IPS-15b (cell line): Measurements from ENCODE around the gene LMTK2.

Experiments used
- H3K27me3 ChIP-seq: one replicate; pipeline ENCODE4 v1.6.1; 2013; ENCODE audit warnings: low read length; ENCODE audit not compliant: control insufficient read depth, insufficient read depth
- H3K36me3 ChIP-seq: one replicate; pipeline ENCODE4 v1.6.1; 2013; ENCODE audit warnings: low read length; ENCODE audit not compliant: control insufficient read depth, insufficient read depth
- H3K4me1 ChIP-seq: one replicate; pipeline ENCODE4 v1.6.1; 2013; ENCODE audit warnings: mild to moderate bottlenecking, low read length; ENCODE audit not compliant: control insufficient read depth, insufficient read depth
- H3K4me3 ChIP-seq: one replicate; pipeline ENCODE4 v1.5.1; 2013; ENCODE audit warnings: low read depth, low read length
- H3K9ac ChIP-seq: one replicate; pipeline ENCODE4 v1.6.1; 2013; ENCODE audit warnings: low read depth, mild to moderate bottlenecking, low read length
- H3K9me3 ChIP-seq: one replicate; pipeline ENCODE4 v1.6.1; 2013; ENCODE audit warnings: mild to moderate bottlenecking, low read length; ENCODE audit not compliant: control insufficient read depth, insufficient read depth

LMTK2 gene

GRCh38 chr7:98186452-98187137 lies 79.9 kb downstream of the LMTK2 start:
- Histone ChIP-seq H3K27me3 (no peaks in the 10 kb centered on the region), H3K4me3 (no peak overlapping the region), H3K9me3 (no peaks in the 10 kb centered on the region), H3K9ac (no peak overlapping the region), H3K36me3 (peaks cover 3% of the 10 kb centered on the region), H3K4me1 (peaks cover 8% of the 10 kb centered on the region)

GRCh38 chr7:98187138-98187502 lies 80.5 kb downstream of the LMTK2 start:
- Histone ChIP-seq H3K27me3 (no peaks in the 10 kb centered on the region), H3K4me1 (peaks cover 8% of the 10 kb centered on the region), H3K36me3 (peaks cover 3% of the 10 kb centered on the region), H3K9ac (no peak overlapping the region), H3K4me3 (no peak overlapping the region), H3K9me3 (no peaks in the 10 kb centered on the region)

DNA sequence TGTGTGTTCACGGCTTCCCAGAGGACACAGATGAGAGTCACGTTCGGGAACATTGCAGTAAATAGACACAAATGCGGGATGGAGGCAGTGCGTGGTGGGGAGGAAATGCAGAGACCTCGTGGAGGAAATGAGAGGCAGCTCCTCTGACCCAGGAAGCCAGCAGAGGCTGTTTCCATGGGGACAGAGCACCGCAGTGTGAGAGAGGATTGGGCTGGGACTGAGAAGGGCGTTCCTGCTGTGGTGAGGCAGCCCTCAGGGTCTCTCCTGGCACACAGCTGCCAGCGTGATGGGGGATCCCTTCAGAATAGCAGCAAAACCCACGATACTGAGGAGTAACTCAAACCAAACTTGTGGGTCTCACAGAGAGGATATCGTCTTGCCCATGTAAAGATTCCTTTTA lies 82.9 kb downstream of the LMTK2 start:
- Histone ChIP-seq H3K4me3 (no peak overlapping the region), H3K36me3 (peaks cover 20% of the 10 kb centered on the region)

GRCh38 chr7:98191668-98192431 lies 85.2 kb downstream of the LMTK2 start:
- no peaks in the 10 kb centered on the region for H3K4me1 ChIP-seq
- no peaks in the 10 kb centered on the region for H3K9me3 ChIP-seq
- H3K36me3 ChIP-seq, result peaks cover 24% of the 10 kb centered on the region
- no peaks in the 10 kb centered on the region for H3K27me3 ChIP-seq
- no peak overlapping the region for H3K4me3 ChIP-seq
- no peak overlapping the region for H3K9ac ChIP-seq

More for the DNA sequence above, 82.9 kb downstream of the LMTK2 start:
- Histone ChIP-seq H3K9me3 (no peaks in the 10 kb centered on the region), H3K27me3 (no peaks in the 10 kb centered on the region), H3K9ac (no peak overlapping the region), H3K4me1 (no peaks in the 10 kb centered on the region)

GRCh38 chr7:98192781-98193457 lies 86.3 kb downstream of the LMTK2 start:
- H3K27me3 ChIP-seq, result no peaks in the 10 kb centered on the region
- H3K4me1 ChIP-seq, result no peaks in the 10 kb centered on the region
- H3K9me3 ChIP-seq, result no peaks in the 10 kb centered on the region
- H3K36me3 ChIP-seq, result peaks cover 24% of the 10 kb centered on the region
- no peak overlapping the region for H3K4me3 ChIP-seq
- H3K9ac ChIP-seq, result no peak overlapping the region

- Histone ChIP-seq H3K4me3 (no peak overlapping the region), H3K9ac (no peak overlapping the region), H3K4me1 (no peaks in the 10 kb centered on the region), H3K36me3 (peaks cover 24% of the 10 kb centered on the region), H3K27me3 (no peaks in the 10 kb centered on the region), H3K9me3 (no peaks in the 10 kb centered on the region)
These were observed 87.0 kb downstream of the LMTK2 start for GRCh38 chr7:98193474-98194180.

DNA sequence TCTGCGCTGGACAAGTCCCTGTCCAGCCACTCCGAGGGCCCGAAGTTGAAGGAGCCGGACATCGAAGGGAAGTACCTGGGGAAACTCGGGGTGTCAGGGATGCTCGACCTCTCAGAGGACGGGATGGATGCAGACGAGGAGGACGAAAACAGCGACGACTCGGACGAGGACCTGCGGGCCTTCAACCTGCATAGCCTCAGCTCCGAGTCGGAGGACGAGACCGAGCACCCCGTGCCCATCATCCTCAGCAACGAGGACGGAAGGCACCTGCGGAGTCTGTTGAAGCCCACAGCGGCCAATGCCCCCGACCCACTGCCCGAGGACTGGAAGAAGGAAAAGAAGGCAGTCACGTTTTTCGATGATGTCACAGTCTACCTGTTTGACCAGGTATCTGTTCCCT lies 87.5 kb downstream of the LMTK2 start:
- H3K9me3 ChIP-seq, result no peaks in the 10 kb centered on the region
- no peak overlapping the region for H3K9ac ChIP-seq
- no peaks in the 10 kb centered on the region for H3K4me1 ChIP-seq
- H3K4me3 ChIP-seq, result no peak overlapping the region
- peaks cover 24% of the 10 kb centered on the region for H3K36me3 ChIP-seq
- no peaks in the 10 kb centered on the region for H3K27me3 ChIP-seq

GRCh38 chr7:98194672-98195457 lies 88.2 kb downstream of the LMTK2 start:
- Histone ChIP-seq H3K9ac (no peak overlapping the region), H3K27me3 (no peaks in the 10 kb centered on the region), H3K9me3 (no peaks in the 10 kb centered on the region), H3K4me3 (no peak overlapping the region), H3K36me3 (peaks cover 24% of the 10 kb centered on the region), H3K4me1 (no peaks in the 10 kb centered on the region)

DNA sequence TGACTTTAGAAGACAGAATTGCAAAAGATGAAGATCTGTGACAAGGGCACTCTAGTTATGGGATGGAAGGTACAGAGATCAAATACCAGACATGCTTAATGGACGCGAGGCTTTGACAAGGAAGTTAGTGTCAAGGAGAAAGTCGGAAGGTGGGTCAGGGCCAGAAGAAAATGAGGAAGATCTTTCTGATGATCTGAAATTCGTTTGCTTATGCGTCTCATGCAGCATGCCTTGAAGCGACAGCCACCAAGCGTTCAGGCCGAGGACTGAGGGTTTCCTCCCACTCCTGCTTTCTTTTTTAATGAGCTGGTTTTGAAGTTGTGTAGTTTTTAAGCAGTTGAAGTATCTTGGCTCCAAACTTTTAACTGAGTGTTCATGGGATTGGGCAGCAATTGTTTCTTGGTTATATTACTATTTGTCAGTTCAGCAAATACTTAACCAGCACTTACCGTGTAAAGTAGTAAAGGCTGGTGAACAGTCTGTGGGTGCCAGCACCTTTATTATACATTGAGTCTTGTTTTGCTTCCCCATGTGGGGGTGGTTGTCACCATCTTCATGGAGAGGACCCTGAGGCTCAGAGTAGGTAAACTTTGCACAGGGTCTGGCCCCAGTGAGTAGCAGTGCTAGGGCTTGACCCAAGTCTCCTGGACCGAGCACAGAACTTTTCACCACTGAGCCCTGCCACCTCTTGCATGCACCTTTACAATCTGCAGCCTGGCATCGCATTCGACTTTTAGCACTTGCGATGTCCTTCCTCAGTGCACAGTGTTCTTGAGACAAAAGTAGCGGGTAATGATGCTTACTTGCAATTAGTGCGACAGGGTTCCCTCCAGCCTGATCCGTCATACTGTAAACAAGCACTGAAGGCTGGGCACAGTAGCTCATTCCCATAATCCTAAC lies 90.3 kb downstream of the LMTK2 start:
- Histone ChIP-seq H3K4me3 (no peak overlapping the region), H3K27me3 (no peaks in the 10 kb centered on the region), H3K9me3 (no peaks in the 10 kb centered on the region), H3K9ac (no peak overlapping the region), H3K36me3 (peaks cover 20% of the 10 kb centered on the region), H3K4me1 (no peaks in the 10 kb centered on the region)

GRCh38 chr7:98199131-98199530 lies 92.5 kb downstream of the LMTK2 start:
- H3K4me3 ChIP-seq, result no peak overlapping the region
- H3K9me3 ChIP-seq, result no peaks in the 10 kb centered on the region
- H3K9ac ChIP-seq, result no peak overlapping the region
- no peaks in the 10 kb centered on the region for H3K27me3 ChIP-seq
- H3K4me1 ChIP-seq, result no peaks in the 10 kb centered on the region
- peaks cover 6% of the 10 kb centered on the region for H3K36me3 ChIP-seq
